Activated CD4-positive, alpha-beta T cell treated with anti-CD3 and anti-CD28 coated beads, Interleukin-2, Interleukin-4, amounts not matched to agents 100 ng/mL and 50 ng/mL, durations not matched to agents 16 hours and 8 hours (primary cell): ENCODE data around the gene SYTL1.

Experiments used
- DNase-seq: peaks from one replicate; pipeline ENCODE4 v3.0.0-alpha.2; 2020; ENCODE audit warnings: low spot score

The SYTL1 gene

DNA sequence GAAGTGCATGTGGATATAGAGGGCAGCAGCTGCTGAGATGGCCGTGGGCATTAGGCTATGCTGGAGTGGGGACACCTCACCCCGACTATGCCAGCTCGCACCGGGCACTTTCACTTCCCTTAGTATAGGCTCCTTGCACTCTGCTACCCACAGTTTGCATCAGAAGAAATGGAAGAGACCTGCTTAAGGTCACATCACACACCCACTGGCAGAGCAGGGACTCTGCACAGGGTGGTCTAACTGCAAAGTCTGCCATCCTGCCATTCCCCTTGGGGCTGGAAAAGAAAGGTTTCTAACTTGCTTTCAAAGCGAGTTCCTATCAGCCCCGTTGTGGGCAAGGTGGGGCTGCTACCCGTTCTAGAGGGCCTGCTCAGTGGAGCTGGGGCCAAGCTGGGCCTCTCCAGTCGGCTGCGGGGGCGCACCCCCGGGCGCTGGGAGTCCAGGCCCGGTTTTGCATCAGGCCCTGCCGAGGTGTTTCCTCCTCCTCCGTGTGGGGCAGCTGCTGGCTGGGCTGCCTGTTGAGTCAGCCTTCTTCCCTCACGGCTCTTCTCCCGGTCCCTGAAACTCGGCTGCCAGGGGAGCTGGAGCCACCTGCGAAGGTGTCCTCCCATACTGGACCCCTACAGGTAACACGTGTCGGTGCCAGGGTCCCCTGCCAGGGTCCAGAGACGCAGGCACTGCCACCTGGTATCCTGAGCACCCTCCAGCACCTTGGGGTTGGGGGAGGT is at the start of gene SYTL1:
Gene SYTL1 (plus strand): TSS at position 498 of the 728 bp plus-strand sequence. CDS start 3,313 bp downstream, outside the sequence.
- DNase-seq: peak; percentile 69

DNA sequence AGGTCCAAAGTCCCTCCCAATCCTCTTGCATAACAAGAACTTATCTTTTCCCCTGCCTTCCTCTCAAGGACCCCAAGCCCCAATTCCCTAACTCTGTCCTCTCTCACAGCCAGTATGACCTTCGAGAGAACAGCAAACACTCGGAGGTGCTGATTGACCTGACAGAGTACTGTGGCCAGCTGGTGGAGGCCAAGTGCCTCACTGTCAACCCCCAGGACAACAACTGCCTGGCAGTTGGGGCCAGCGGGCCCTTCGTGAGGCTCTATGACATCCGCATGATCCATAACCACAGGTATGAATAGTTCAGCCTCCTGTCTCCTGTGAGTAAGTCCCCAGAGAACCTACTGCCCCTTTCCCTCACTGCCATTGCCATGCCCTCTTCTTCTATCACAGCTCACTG is 49.7 kb upstream of the SYTL1 start:
- no peak for DNase-seq

GRCh38 chr1:27293915-27294314 is 47.9 kb upstream of the SYTL1 start:
- DNase-seq: no peak

- DNase-seq: peak; percentile 64
Observed at GRCh38 chr1:27296773-27297291, 45.0 kb upstream of the SYTL1 start.

GRCh38 chr1:27297903-27298302 is 43.9 kb upstream of the SYTL1 start:
- DNase-seq: no peak

DNA sequence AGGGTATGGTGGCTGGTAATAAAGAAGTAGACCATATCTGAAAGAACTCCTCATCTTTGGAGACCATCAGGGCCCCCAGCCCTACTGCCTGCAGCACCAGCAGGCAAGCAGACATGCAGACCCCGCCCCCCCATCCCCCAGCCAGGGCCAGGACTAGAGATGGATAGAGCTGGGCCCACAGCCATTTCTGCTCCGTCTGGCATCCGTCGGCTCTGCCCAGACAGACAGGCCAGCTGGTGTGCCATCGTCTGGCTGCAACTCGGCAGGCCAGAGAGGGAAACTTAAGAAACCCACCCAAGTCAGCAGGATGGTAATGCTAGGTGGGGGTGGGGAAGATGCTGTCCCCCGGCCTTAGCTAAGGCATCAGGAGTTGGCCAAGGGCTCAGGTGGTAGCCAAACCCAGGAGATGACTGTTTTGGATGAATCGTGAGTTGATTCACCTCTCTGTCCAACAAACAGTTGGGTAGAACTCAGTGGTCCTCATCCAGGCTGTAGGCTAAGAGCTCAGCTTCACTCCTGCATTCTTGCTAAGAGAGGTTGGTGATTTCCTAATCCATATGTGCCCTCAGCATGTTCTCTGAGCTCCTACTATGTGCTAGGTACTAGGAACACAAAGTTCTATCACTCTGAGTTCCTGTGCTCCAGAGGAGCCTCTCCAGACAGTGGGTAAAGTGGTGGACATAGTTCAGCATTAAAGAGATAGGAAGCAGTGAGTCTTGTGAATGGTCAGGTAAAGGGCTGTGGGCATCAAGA is 43.0 kb upstream of the SYTL1 start:
- DNase-seq: no peak

GRCh38 chr1:27299385-27300271 is 42.2 kb upstream of the SYTL1 start:
- DNase-seq: no peak

- DNase-seq: peak; percentile 77
Observed at GRCh38 chr1:27300341-27301051, 41.3 kb upstream of the SYTL1 start.

GRCh38 chr1:27301052-27301422 is 40.8 kb upstream of the SYTL1 start:
- no peak for DNase-seq

DNA sequence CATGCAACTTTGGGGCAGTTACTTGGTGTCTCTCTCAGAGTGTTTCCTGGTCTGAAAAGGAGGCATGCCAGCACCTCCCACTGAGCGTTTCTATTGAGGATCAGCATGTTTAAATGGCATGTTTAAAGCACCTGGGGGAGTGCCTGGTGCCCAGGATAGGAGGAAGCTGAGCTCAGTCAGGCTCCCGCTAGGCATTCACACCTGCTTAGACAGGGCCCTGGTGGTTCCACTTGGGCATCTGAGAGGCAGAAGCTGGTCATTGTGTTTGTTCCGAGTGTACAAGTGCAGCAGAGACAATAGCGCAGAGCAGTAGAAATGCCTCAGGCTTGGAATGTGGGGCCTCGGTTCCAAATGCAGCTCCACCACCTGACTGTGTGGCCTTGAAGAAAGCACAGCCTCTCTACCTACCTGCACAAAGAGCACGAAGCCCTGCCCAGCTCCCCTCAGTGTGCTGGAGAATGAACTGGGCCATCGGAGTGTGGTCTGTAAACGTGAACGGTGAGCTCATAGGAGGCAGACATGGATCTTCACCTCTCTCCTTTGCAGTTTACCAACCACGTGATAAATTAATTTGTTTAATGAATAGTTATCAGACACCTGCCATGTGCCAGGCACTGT is 40.1 kb upstream of the SYTL1 start:
- no peak for DNase-seq

GRCh38 chr1:27302612-27303011 is 39.2 kb upstream of the SYTL1 start:
- no peak for DNase-seq

GRCh38 chr1:27303509-27303908 is 38.3 kb upstream of the SYTL1 start:
- DNase-seq: no peak

DNA sequence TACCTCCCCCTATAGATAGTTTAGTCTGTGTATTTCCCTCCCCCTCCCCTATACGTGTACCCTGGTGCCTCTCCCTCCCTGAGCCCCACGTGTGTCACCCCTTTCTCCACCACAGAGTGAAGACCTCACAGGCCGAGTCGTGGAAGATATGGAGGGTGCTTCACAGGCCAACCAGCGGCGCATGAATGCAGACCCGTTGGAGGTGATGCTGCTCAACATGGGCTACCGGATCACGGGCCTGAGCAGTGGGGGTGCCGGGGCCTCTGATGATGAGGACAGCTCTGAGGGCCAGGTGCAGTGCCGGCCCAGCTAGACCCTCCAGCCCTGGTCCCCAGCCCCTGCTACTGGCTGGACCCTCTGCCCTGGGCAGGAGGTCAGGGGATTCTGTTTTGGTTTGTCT is 35.8 kb upstream of the SYTL1 start:
- DNase-seq: no peak

DNA sequence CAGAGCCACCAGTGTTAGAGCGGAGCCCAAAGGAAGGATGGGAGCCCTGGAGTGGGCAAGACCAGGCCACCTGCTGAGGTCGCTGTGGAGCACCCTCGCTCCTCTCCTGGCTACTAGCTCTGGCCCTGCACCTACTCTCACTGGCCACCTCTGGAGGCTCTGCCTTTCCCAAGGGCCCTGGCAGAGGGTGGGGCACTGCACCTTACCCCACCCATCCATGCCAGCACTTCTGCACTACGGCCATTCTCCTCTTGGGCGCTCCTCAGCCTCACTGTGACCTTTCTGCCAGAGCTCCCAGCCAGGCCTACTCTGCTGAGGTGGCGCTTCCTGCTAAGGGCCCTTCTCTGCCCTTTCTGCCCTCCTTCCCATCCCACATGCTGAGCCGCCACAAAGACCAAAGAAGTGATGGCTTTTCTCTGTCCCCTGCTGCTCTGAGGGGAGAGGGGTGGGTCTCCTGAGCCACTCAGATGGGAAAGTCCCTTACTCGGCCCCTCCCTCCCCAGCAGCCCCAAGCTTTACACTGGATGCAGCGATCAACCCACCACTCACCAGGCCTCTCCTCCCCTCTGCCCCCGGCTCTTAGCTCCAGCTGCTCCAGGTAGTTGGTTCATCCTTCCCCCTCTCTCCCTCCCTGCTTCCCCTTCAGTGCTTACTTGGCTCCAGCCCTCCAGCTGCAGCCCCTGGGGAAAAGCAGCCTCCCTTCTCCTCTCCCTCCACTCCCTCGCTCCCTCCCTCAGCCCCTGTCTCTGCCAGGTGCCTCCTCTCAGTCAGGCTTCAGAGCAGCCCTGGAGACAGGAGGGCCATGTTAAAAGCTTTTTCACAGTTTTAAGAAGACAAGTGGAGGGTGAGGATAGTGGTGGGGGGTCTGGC is 34.7 kb upstream of the SYTL1 start:
- DNase-seq: no peak

DNA sequence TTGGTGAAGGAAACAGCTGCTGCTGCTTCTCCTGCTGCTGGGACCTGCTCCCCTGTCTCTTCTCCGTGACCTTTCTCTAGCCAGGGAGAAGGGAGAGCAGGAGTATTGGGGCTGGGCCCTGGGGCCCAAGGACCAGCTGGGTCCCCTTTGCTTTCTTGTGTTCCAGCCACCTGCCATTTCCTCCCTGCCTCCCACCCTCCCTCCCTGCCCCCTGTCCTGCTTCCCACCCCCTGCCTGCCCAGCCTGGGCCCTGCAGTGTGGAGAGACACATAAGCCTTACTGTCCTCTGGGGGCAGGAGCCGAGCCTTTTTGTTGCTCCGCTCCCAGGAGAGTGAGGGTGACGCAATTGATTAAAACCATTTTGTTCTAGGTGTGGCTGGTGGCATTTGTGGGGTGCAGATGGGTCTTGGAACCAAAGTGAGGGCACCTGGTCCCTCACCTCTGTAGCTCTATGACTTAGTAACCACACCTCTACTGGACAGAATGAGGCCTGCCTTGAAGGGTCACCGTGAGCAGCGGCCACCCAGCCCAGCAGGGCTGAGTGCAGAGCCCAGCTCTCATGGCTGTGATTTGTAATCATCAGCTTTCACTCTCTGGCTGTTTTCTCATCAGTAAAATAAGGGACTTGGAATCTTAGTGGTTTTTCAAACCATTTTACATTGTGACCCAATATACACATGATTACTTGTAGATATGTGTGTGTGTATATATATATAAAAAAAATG is 33.8 kb upstream of the SYTL1 start:
- no peak for DNase-seq

DNA sequence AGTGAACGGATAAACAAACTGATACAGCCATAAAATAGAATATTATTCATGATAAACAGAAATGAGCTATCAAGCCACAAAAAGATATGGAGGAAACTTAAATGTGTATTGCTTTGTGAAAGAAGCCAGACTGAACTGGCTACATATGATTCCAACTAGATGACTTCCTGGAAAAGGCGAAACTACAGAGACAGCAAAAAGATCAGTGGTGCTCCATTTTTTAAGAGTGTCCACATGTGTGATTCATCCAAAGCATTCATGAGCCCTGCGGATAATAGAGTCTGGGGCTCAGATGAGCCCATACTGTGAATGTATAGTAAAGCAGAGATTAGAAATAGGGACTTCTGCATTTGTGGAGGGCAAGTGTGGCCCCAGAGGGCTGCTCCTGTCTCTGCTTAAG is 27.7 kb upstream of the SYTL1 start:
- no peak for DNase-seq

- DNase-seq: no peak
Observed at GRCh38 chr1:27314737-27315136, 27.1 kb upstream of the SYTL1 start.

GRCh38 chr1:27316860-27317259 is 25.0 kb upstream of the SYTL1 start:
- DNase-seq: no peak

GRCh38 chr1:27318136-27318535 is 23.7 kb upstream of the SYTL1 start:
- DNase-seq: no peak

DNA sequence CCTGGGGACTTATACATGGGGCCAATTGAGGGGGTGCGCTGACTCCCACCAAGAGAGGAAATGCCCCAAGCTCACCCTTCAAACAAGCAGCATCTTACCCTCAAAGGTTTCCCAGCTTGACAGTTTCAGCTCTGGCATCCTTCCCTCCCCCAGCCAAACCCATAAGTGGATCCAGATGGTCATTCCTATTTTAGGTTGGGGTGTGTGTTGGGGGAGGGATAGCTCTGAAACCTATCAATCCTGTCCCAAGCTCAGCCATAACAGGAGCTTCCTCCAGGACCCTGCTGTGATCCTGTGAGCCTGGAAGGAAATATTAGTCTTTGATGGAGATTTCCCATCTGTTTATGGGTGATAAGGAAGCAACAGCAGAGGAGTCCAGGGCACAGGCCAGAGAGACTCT is 23.2 kb upstream of the SYTL1 start:
- DNase-seq: no peak
